GM12878 (cell line): Measurements from ENCODE around the gene C19orf44.

Experiments
- CTCF ChIP-seq, 3 experiments: IDR thresholded peaks in 2 of 3; conservative IDR thresholded peaks in 1 of 3; 2 replicates each; pipeline ENCODE4 v1.5.1; 2011; ENCODE audit warnings: low read depth in 3 of 3, low read length in 3 of 3, mild to moderate bottlenecking in 3 of 3, control low read depth in 2 of 3, moderate library complexity in 2 of 3, inconsistent platforms in 1 of 3, mixed read lengths in 1 of 3; ENCODE audit not compliant: control insufficient read depth in 2 of 3, insufficient read depth in 1 of 3; ENCODE audit errors: extremely low read depth in 1 of 3
- E2F4 ChIP-seq: IDR thresholded peaks from 2 replicates; pipeline ENCODE4 v1.6.1; 2012; ENCODE audit warnings: low read depth, low read length, improper control_type of control experiment
- EP300 ChIP-seq, 2 experiments: fragments of 150-350 bp in 1 of 2; IDR thresholded peaks; 2 replicates each; pipeline ENCODE4 v1.6.1; 2011 to 2012; ENCODE audit warnings: low read depth in 2 of 2, low read length in 2 of 2, borderline replicate concordance in 1 of 2, improper control_type of control experiment in 1 of 2, inconsistent platforms in 1 of 2; ENCODE audit not compliant: control insufficient read depth in 1 of 2
- FOS ChIP-seq: IDR thresholded peaks from 3 replicates; pipeline ENCODE4 v1.6.1; 2011; ENCODE audit warnings: borderline replicate concordance; ENCODE audit not compliant: insufficient read length; ENCODE audit errors: extremely low read depth
- STAT3 ChIP-seq: IDR thresholded peaks from 2 replicates; pipeline ENCODE4 v1.6.1; 2011; ENCODE audit warnings: low read depth, low read length, improper control_type of control experiment

GRCh38 chr19:16537111-16537510 is 40.9 kb downstream of the C19orf44 start:
- TF ChIP-seq CTCF (IDR thresholded peaks at IDR 0.05 in 2 of 3, conservative IDR thresholded peaks at IDR 0.05 in 1 of 3; ENCODE audit: control insufficient read depth in 2 of 3, extremely low read depth in 1 of 3, insufficient read depth in 1 of 3, low read depth in 3 of 3, low read length in 3 of 3) (no peak), STAT3 (no peak), EP300 (IDR thresholded peaks at IDR 0.05; ENCODE audit: borderline replicate concordance in 1 of 2, control insufficient read depth in 1 of 2, low read depth in 2 of 2, low read length in 2 of 2) (no peak), E2F4 (no peak), FOS (no peak)
